HG03097 (cell line): ENCODE data around the gene PDZD2.
"Not testable (repeated sequence)": the region's sequence is repeated elsewhere in the genome, so short reads cannot be mapped to it uniquely, and the experiment has no call there.

Source experiments
- ATAC-seq: cut with Tn5 transposase; IDR thresholded peaks from one replicate; pipeline ENCODE4 v1.9.1; 2021; ENCODE audit not compliant: unreplicated experiment, low FRiP score

Gene PDZD2

GRCh38 chr5:31730139-31730538 is 91.2 kb downstream of the PDZD2 start:
- no peak for ATAC-seq

GRCh38 chr5:31731016-31731415 is 92.1 kb downstream of the PDZD2 start:
- no peak for ATAC-seq

GRCh38 chr5:31731710-31732301 is 92.9 kb downstream of the PDZD2 start:
- ATAC-seq, result no peak

GRCh38 chr5:31732821-31733220 is 93.9 kb downstream of the PDZD2 start:
- not testable (repeated sequence) for ATAC-seq

- no peak for ATAC-seq
Observed at GRCh38 chr5:31733371-31733770, 94.4 kb downstream of the PDZD2 start.

GRCh38 chr5:31736127-31736526 is 97.2 kb downstream of the PDZD2 start:
- ATAC-seq, result no peak

GRCh38 chr5:31738199-31738598 is 99.3 kb downstream of the PDZD2 start:
- no peak for ATAC-seq

GRCh38 chr5:31741496-31741895 is 102.6 kb downstream of the PDZD2 start:
- no peak for ATAC-seq

GRCh38 chr5:31743678-31744077 is 104.7 kb downstream of the PDZD2 start:
- ATAC-seq, result no peak

GRCh38 chr5:31748458-31749172 is 109.7 kb downstream of the PDZD2 start:
- no peak for ATAC-seq

GRCh38 chr5:31750215-31750614 is 111.3 kb downstream of the PDZD2 start:
- ATAC-seq, result no peak

- no peak for ATAC-seq
Observed at GRCh38 chr5:31751610-31752009, 112.7 kb downstream of the PDZD2 start.

- ATAC-seq, result no peak
Observed at GRCh38 chr5:31753700-31754357, 114.9 kb downstream of the PDZD2 start.

- ATAC-seq, result no peak
Observed at GRCh38 chr5:31754358-31754704, 115.4 kb downstream of the PDZD2 start.

- no peak for ATAC-seq
Observed at GRCh38 chr5:31754741-31755675, 116.1 kb downstream of the PDZD2 start.

- ATAC-seq, result no peak
Observed at GRCh38 chr5:31755676-31756230, 116.8 kb downstream of the PDZD2 start.

GRCh38 chr5:31757806-31758205 is 118.9 kb downstream of the PDZD2 start:
- no peak for ATAC-seq

- ATAC-seq, result no peak
Observed at GRCh38 chr5:31758803-31759425, 120.0 kb downstream of the PDZD2 start.

- no peak for ATAC-seq
Observed at GRCh38 chr5:31759925-31760324, 121.0 kb downstream of the PDZD2 start.

- no peak for ATAC-seq
Observed at GRCh38 chr5:31761877-31762276, 122.9 kb downstream of the PDZD2 start.
